H1 (cell line): ENCODE measurements around the gene P2RX7.

ENCODE experiments used
- CHD2 ChIP-seq: IDR thresholded peaks from 2 replicates; pipeline ENCODE4 v1.6.1; 2012; ENCODE audit warnings: low read length, improper control_type of control experiment
- CREB1 ChIP-seq: IDR thresholded peaks from 2 replicates; pipeline ENCODE4 v1.6.1; 2012; ENCODE audit warnings: inconsistent platforms
- EZH2 ChIP-seq: fragments of 200-600 bp; sonication (generic); IDR thresholded peaks from 2 replicates; pipeline ENCODE4 v1.7.1; 2012; ENCODE audit warnings: low read depth, mild to moderate bottlenecking, moderate library complexity, low read length, inconsistent platforms; ENCODE audit not compliant: severe bottlenecking
- KDM4A ChIP-seq: IDR thresholded peaks from one replicate; pipeline ENCODE4 v1.7.1; 2012; ENCODE audit warnings: low read depth, mild to moderate bottlenecking, moderate library complexity, low read length, inconsistent platforms; ENCODE audit not compliant: severe bottlenecking
- KDM5A ChIP-seq: fragments of 200-600 bp; IDR thresholded peaks from 2 replicates; pipeline ENCODE4 v1.7.1; 2012; ENCODE audit warnings: mild to moderate bottlenecking, low read length, inconsistent platforms, mixed read lengths
- POLR2A ChIP-seq, 2 experiments: IDR thresholded peaks; 1 replicate in 1 of 2; 2 replicates in 1 of 2; pipeline ENCODE4 v1.6.1; 2011; ENCODE audit warnings: low read depth in 2 of 2, low read length in 2 of 2, mild to moderate bottlenecking in 2 of 2; ENCODE audit errors: control extremely low read depth in 1 of 2
- POLR2AphosphoS5 ChIP-seq: IDR thresholded peaks from 2 replicates; pipeline ENCODE4 v1.6.1; 2011; ENCODE audit warnings: low read depth, low read length
- POU5F1 ChIP-seq: IDR thresholded peaks from 2 replicates; pipeline ENCODE4 v1.6.1; 2011; ENCODE audit warnings: low read depth, mild to moderate bottlenecking, low read length, moderate library complexity
- RAD21 ChIP-seq, 2 experiments: IDR thresholded peaks in 1 of 2; conservative IDR thresholded peaks in 1 of 2; 2 replicates each; pipeline ENCODE4 v1.6.1; 2011; ENCODE audit warnings: low read depth in 2 of 2, low read length in 2 of 2, improper control_type of control experiment in 1 of 2, inconsistent platforms in 1 of 2, mild to moderate bottlenecking in 1 of 2, moderate library complexity in 1 of 2
- SIN3A ChIP-seq, 2 experiments: IDR thresholded peaks in 1 of 2; conservative IDR thresholded peaks in 1 of 2; 2 replicates each; pipeline ENCODE4 v1.6.1; 2011 to 2012; ENCODE audit warnings: low read length in 2 of 2, improper control_type of control experiment in 1 of 2, low read depth in 1 of 2, mild to moderate bottlenecking in 1 of 2
- TAF1 ChIP-seq: IDR thresholded peaks from 2 replicates; pipeline ENCODE4 v1.6.1; 2011; ENCODE audit warnings: mild to moderate bottlenecking, low read depth, low read length
- TF ChIP-seq, protein P1 (sequence below), 3 experiments: IDR thresholded peaks; 1 replicate in 2 of 3; 2 replicates in 1 of 3; pipeline versions ENCODE4 v1.5.1 to v1.6.1; 2011; ENCODE audit warnings: low read length in 3 of 3, mild to moderate bottlenecking in 3 of 3, inconsistent platforms in 2 of 3, low read depth in 1 of 3, moderate library complexity in 1 of 3; ENCODE audit not compliant: insufficient read depth in 1 of 3; ENCODE audit errors: control extremely low read depth in 1 of 3
- TF ChIP-seq, protein P2 (sequence below): IDR thresholded peaks from 2 replicates; pipeline ENCODE4 v1.6.1; 2011; ENCODE audit warnings: low read depth, mild to moderate bottlenecking, low read length; ENCODE audit not compliant: insufficient read depth
- TF ChIP-seq, protein P3 (sequence below): IDR thresholded peaks from 2 replicates; pipeline ENCODE4 v1.6.1; 2011; ENCODE audit warnings: low read length, improper control_type of control experiment

DNA sequence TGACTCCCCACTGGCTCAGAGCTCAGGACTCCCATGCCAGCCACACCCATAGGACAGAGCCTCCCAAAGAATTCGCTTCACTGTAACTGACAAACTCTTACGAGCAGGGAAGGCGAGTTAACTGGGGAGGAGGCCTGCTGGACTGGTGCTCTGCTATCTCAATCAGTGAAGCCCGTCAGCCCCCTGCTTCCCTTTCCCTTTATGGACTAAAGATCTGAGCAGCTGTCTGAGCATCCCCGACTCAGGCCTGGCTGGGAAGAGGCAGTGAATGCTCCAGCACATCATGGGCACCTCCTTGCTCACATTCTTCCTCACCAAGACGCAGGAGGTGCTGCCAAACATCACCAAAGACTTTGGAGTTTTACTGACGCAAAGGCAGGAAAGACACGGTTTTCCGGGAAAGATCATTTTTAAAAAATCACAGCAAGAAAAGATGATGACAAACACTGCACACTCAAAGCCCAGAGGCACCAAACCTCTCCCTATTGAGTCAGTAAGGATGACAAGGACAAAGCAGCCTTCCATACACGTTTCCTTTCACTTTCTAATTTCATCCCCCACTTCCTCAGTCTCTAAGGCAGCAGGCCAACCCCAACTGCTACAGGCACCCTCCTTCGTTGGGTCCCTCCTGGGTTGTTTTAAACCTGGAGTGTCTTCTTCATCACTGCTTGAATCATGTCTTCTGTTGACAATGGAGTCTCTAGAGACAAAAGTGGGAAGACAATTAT lies 45.0 kb upstream of the P2RX7 start:
- TF ChIP-seq, protein P1, sequence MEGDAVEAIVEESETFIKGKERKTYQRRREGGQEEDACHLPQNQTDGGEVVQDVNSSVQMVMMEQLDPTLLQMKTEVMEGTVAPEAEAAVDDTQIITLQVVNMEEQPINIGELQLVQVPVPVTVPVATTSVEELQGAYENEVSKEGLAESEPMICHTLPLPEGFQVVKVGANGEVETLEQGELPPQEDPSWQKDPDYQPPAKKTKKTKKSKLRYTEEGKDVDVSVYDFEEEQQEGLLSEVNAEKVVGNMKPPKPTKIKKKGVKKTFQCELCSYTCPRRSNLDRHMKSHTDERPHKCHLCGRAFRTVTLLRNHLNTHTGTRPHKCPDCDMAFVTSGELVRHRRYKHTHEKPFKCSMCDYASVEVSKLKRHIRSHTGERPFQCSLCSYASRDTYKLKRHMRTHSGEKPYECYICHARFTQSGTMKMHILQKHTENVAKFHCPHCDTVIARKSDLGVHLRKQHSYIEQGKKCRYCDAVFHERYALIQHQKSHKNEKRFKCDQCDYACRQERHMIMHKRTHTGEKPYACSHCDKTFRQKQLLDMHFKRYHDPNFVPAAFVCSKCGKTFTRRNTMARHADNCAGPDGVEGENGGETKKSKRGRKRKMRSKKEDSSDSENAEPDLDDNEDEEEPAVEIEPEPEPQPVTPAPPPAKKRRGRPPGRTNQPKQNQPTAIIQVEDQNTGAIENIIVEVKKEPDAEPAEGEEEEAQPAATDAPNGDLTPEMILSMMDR (IDR thresholded peaks at IDR 0.05; ENCODE audit: control extremely low read depth in 1 of 3, insufficient read depth in 1 of 3, low read depth in 1 of 3, low read length in 3 of 3), result no peak
- TF ChIP-seq CREB1, result no peak
- no peak for TF ChIP-seq POLR2A (IDR thresholded peaks at IDR 0.05; ENCODE audit: control extremely low read depth in 1 of 2, low read depth in 2 of 2, low read length in 2 of 2)
- no peak for TF ChIP-seq CHD2
- no peak for TF ChIP-seq RAD21 (IDR thresholded peaks at IDR 0.05 in 1 of 2, conservative IDR thresholded peaks at IDR 0.05 in 1 of 2; ENCODE audit: low read depth in 2 of 2, low read length in 2 of 2)
- TF ChIP-seq SIN3A (conservative IDR thresholded peaks at IDR 0.05 in 1 of 2, IDR thresholded peaks at IDR 0.05 in 1 of 2; ENCODE audit: low read depth in 1 of 2, low read length in 2 of 2), result no peak
- TF ChIP-seq, protein P2, sequence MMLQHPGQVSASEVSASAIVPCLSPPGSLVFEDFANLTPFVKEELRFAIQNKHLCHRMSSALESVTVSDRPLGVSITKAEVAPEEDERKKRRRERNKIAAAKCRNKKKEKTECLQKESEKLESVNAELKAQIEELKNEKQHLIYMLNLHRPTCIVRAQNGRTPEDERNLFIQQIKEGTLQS, result no peak
- no peak for TF ChIP-seq POLR2AphosphoS5
- no peak for TF ChIP-seq KDM5A
- TF ChIP-seq, protein P3, sequence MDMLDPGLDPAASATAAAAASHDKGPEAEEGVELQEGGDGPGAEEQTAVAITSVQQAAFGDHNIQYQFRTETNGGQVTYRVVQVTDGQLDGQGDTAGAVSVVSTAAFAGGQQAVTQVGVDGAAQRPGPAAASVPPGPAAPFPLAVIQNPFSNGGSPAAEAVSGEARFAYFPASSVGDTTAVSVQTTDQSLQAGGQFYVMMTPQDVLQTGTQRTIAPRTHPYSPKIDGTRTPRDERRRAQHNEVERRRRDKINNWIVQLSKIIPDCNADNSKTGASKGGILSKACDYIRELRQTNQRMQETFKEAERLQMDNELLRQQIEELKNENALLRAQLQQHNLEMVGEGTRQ, result no peak
- no peak for TF ChIP-seq EZH2
- TF ChIP-seq TAF1, result no peak
- TF ChIP-seq KDM4A, result no peak
- TF ChIP-seq POU5F1, result no peak
